OCI-LY1 (cell line): ENCODE data around the gene PCSK6.

Source experiments
- H2AFZ ChIP-seq: fragments of 200-600 bp; sonication (generic), shearing (Covaris generic); 2 replicates; pipeline ENCODE4 v1.6.0; 2014; ENCODE audit warnings: antibody characterized with exemption, mild to moderate bottlenecking, low read length
- H3F3A ChIP-seq: fragments of 200-600 bp; sonication (generic), shearing (Covaris generic); 2 replicates; pipeline ENCODE4 v1.6.0; 2014; ENCODE audit warnings: mild to moderate bottlenecking, antibody characterized with exemption, low read length, moderate library complexity; ENCODE audit not compliant: insufficient read depth
- H3K27ac ChIP-seq: fragments of 200-600 bp; sonication (generic); 2 replicates; pipeline ENCODE4 v1.5.1; 2014; ENCODE audit warnings: low read length, mixed run types, mild to moderate bottlenecking, low read depth; ENCODE audit not compliant: poor library complexity, severe bottlenecking
- H3K27me3 ChIP-seq: fragments of 200-600 bp; sonication (generic); 2 replicates; pipeline ENCODE4 v1.6.0; 2014; ENCODE audit warnings: antibody characterized with exemption, mild to moderate bottlenecking, low read length, moderate library complexity; ENCODE audit not compliant: insufficient read depth
- H3K36me3 ChIP-seq: fragments of 200-600 bp; sonication (generic); 2 replicates; pipeline ENCODE4 v1.6.1; 2014; ENCODE audit warnings: mild to moderate bottlenecking, antibody characterized with exemption, low read length, moderate library complexity, mixed read lengths; ENCODE audit not compliant: insufficient read depth
- H3K4me1 ChIP-seq: fragments of 200-600 bp; sonication (generic); 2 replicates; pipeline ENCODE4 v1.5.1; 2014; ENCODE audit warnings: mild to moderate bottlenecking, low read length, moderate library complexity; ENCODE audit not compliant: insufficient read depth, severe bottlenecking
- H3K4me2 ChIP-seq: fragments of 200-600 bp; sonication (generic), shearing (Covaris generic); 2 replicates; pipeline ENCODE4 v1.6.1; 2014; ENCODE audit warnings: low read length
- H3K4me3 ChIP-seq: fragments of 200-600 bp; sonication (generic); 2 replicates; pipeline ENCODE4 v1.5.1; 2014; ENCODE audit warnings: low read length, low read depth, mild to moderate bottlenecking, mixed read lengths; ENCODE audit not compliant: poor library complexity, severe bottlenecking
- H3K79me2 ChIP-seq: fragments of 200-600 bp; shearing (Covaris generic); 2 replicates; pipeline ENCODE4 v1.6.1; 2016; ENCODE audit warnings: mixed run types, low read length, mixed read lengths; ENCODE audit not compliant: insufficient read depth
- H3K9ac ChIP-seq: fragments of 200-600 bp; sonication (generic), shearing (Covaris generic); 2 replicates; pipeline ENCODE4 v1.6.1; 2014; ENCODE audit warnings: mild to moderate bottlenecking, low read length, mixed read lengths
- H3K9me2 ChIP-seq: fragments of 200-600 bp; sonication (generic), shearing (Covaris generic); 2 replicates; pipeline ENCODE4 v1.6.1; 2014; ENCODE audit warnings: low read depth, mild to moderate bottlenecking, low read length, mixed read lengths
- H3K9me3 ChIP-seq: fragments of 200-600 bp; shearing (Covaris generic); 2 replicates; pipeline ENCODE4 v1.6.1; 2014; ENCODE audit warnings: low read length, mixed read lengths
- H4K20me1 ChIP-seq: fragments of 200-600 bp; sonication (generic), shearing (Covaris generic); 2 replicates; pipeline ENCODE4 v1.6.0; 2016; ENCODE audit warnings: mild to moderate bottlenecking, low read length; ENCODE audit not compliant: insufficient read depth
- EZH2 ChIP-seq: fragments of 200-600 bp; sonication (generic), shearing (Covaris generic); IDR thresholded peaks from 2 replicates; pipeline ENCODE4 v1.8.0; 2017; ENCODE audit warnings: borderline replicate concordance, mixed run types, mild to moderate bottlenecking, antibody characterized with exemption, low read length, moderate library complexity, mixed read lengths
- TF ChIP-seq, protein P1 (sequence below): fragments of 200-600 bp; sonication (generic), shearing (Covaris generic); IDR thresholded peaks from 2 replicates; pipeline ENCODE4 v1.5.1; 2017; ENCODE audit warnings: mild to moderate bottlenecking, antibody characterized with exemption, low read length, moderate library complexity, mixed read lengths

The PCSK6 gene

DNA sequence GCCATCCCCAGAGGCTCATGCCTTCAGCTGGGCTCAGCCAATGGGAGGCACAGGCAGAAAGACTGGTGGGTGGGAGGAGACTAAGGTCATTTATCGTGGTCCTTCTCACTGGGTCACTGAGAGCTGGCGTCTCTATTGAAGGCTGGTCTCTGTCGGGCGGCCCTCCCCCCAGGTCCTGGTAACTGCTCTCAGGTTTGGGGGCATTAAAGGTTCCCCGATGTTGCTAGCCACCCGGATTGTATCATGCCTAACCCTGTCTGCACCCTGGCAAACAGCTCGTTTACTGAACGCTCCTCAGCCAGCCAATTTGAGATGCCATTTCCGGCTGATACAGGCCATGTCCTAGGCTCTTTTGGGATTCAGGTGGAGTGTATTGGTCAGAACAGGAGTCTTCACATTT lies 222.7 kb downstream of the PCSK6 start:
- H3F3A ChIP-seq, result no peaks in the 10 kb centered on the region
- H3K4me1 ChIP-seq, result no peaks in the 10 kb centered on the region
- 0 out of 2 replicates have a peak, but pooled peaks cover 2% of the 10 kb centered on the region for H3K27me3 ChIP-seq
- no peaks in the 10 kb centered on the region for H3K79me2 ChIP-seq
- H3K9me3 ChIP-seq, result no peaks in the 10 kb centered on the region
- no peak overlapping the region for H3K4me3 ChIP-seq
- H4K20me1 ChIP-seq, result no peaks in the 10 kb centered on the region
- H2AFZ ChIP-seq, result no peak overlapping the region
- no peak overlapping the region for H3K9ac ChIP-seq
- peaks cover 18% of the 10 kb centered on the region for H3K36me3 ChIP-seq
- H3K4me2 ChIP-seq, result no peak overlapping the region
- H3K9me2 ChIP-seq, result no peaks in the 10 kb centered on the region
- H3K27ac ChIP-seq, result no peak overlapping the region
- TF ChIP-seq, protein P1, sequence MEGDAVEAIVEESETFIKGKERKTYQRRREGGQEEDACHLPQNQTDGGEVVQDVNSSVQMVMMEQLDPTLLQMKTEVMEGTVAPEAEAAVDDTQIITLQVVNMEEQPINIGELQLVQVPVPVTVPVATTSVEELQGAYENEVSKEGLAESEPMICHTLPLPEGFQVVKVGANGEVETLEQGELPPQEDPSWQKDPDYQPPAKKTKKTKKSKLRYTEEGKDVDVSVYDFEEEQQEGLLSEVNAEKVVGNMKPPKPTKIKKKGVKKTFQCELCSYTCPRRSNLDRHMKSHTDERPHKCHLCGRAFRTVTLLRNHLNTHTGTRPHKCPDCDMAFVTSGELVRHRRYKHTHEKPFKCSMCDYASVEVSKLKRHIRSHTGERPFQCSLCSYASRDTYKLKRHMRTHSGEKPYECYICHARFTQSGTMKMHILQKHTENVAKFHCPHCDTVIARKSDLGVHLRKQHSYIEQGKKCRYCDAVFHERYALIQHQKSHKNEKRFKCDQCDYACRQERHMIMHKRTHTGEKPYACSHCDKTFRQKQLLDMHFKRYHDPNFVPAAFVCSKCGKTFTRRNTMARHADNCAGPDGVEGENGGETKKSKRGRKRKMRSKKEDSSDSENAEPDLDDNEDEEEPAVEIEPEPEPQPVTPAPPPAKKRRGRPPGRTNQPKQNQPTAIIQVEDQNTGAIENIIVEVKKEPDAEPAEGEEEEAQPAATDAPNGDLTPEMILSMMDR, result no peak
- no peak for TF ChIP-seq EZH2

DNA sequence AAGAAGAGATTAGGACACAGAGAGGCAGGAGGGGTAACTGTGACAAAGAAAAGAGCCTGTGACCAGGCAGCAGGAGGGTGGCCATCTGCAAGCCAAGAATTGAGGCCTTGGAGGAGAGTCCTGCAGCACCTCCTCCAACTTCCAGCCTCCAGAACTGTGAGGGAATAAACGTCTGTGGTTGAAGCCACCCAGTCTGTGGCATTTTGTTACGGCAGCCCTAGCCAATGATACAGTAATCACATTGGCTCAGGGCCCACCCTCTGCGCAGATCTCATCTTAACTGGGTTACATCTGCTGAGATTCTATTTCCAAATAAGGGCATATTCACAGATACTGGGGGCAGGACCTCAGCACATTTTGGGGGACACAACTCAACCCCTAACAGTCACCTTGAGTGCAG lies 223.5 kb downstream of the PCSK6 start:
- no peaks in the 10 kb centered on the region for H3K4me1 ChIP-seq
- no peaks in the 10 kb centered on the region for H3K9me3 ChIP-seq
- TF ChIP-seq, protein P1, result no peak
- no peak for TF ChIP-seq EZH2
- no peaks in the 10 kb centered on the region for H3K79me2 ChIP-seq
- H4K20me1 ChIP-seq, result no peaks in the 10 kb centered on the region
- peaks cover 11% of the 10 kb centered on the region for H3K36me3 ChIP-seq
- no peak overlapping the region for H3K4me2 ChIP-seq
- H3F3A ChIP-seq, result no peaks in the 10 kb centered on the region
- H3K9me2 ChIP-seq, result no peaks in the 10 kb centered on the region
- no peak overlapping the region for H3K9ac ChIP-seq
- no peak overlapping the region for H3K27ac ChIP-seq
- 0 out of 2 replicates have a peak, but pooled peaks cover 2% of the 10 kb centered on the region for H3K27me3 ChIP-seq
- H3K4me3 ChIP-seq, result no peak overlapping the region
- no peak overlapping the region for H2AFZ ChIP-seq

DNA sequence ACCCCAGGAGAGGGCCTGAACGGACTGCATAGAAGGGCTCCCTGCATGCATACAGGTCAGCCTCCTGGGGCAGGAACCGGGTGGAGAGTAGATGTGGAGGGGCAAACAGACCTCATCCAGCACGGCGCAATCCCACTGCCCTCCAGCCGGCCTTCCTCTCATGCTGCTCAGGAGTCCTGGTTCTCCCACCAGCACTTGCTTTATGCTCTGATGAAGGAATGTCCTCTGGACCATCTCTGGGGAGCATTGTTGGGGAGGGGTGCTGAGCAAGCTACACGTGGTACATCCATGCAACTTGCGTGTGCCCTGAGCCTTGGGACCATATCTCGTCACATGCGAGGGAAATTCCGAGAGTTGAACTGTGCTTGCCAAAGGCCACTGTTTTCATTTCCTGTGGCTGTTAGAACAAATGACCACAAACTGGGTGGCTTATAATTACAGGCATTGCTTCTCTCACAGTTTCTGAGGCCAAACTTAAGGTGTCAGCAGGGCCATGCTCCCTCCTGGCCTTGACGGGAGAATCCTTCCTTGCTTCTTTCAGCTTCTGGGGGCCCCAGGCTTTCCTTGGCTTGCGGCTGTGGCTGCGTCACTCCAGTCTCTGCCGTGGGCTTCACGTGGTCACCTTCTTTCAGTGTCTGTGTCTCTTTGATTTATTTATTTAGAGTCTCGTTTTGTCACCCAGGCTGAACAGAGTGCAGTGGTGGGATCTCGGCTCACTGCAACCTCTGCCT lies 224.4 kb downstream of the PCSK6 start:
- H3K9me2 ChIP-seq, result no peaks in the 10 kb centered on the region
- H2AFZ ChIP-seq, result no peak overlapping the region
- no peaks in the 10 kb centered on the region for H3K4me1 ChIP-seq
- H3K36me3 ChIP-seq, result peaks cover 1% of the 10 kb centered on the region
- TF ChIP-seq, protein P1, result no peak
- no peak for TF ChIP-seq EZH2
- no peaks in the 10 kb centered on the region for H3K79me2 ChIP-seq
- no peak overlapping the region for H3K4me3 ChIP-seq
- H3K4me2 ChIP-seq, result no peak overlapping the region
- no peaks in the 10 kb centered on the region for H3K9me3 ChIP-seq
- no peak overlapping the region for H3K27ac ChIP-seq
- no peaks in the 10 kb centered on the region for H4K20me1 ChIP-seq
- no peak overlapping the region for H3K9ac ChIP-seq
- H3F3A ChIP-seq, result no peaks in the 10 kb centered on the region
- 0 out of 2 replicates have a peak, but pooled peaks cover 2% of the 10 kb centered on the region for H3K27me3 ChIP-seq
